Measurements from ENCODE around the gene CHAT.

DNA sequence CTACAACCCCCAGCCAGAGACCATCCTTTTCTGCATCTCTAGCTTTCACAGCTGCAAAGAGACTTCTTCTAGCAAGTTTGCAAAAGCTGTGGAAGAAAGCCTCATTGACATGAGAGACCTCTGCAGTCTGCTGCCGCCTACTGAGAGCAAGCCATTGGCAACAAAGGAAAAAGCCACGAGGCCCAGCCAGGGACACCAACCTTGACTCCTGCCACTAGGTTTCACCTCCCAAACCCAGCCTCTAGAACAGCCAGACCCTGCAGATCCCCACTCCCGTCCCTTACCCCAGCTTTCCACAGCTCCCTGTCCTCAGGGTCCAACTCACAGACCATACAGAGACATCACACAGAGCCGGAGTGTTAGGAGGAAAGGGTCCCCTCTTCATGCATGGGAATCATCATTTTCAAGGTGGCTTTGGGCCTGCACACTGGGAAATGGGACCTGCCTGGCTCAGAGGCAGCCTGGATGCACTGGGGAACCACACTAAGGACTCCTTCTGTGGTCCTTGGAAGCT, 51.1 kb downstream of the CHAT start:
- TF ChIP-seq POLR2AphosphoS5 (IDR thresholded peaks at IDR 0.05; ENCODE audit: low read depth, low read length) (no peak), SP1 (IDR thresholded peaks at IDR 0.05; ENCODE audit: low read depth) (no peak), POLR2A (IDR thresholded peaks at IDR 0.05; ENCODE audit: borderline replicate concordance, extremely low read depth, insufficient read depth, insufficient read length) (no peak), YY1 (IDR thresholded peaks at IDR 0.05; ENCODE audit: extremely low read depth, insufficient replicate concordance, low read depth, low read length) (no peak), JUND (IDR thresholded peaks at IDR 0.05) (no peak)
- TF ChIP-seq, protein P1, sequence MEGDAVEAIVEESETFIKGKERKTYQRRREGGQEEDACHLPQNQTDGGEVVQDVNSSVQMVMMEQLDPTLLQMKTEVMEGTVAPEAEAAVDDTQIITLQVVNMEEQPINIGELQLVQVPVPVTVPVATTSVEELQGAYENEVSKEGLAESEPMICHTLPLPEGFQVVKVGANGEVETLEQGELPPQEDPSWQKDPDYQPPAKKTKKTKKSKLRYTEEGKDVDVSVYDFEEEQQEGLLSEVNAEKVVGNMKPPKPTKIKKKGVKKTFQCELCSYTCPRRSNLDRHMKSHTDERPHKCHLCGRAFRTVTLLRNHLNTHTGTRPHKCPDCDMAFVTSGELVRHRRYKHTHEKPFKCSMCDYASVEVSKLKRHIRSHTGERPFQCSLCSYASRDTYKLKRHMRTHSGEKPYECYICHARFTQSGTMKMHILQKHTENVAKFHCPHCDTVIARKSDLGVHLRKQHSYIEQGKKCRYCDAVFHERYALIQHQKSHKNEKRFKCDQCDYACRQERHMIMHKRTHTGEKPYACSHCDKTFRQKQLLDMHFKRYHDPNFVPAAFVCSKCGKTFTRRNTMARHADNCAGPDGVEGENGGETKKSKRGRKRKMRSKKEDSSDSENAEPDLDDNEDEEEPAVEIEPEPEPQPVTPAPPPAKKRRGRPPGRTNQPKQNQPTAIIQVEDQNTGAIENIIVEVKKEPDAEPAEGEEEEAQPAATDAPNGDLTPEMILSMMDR (IDR thresholded peaks at IDR 0.05 in 2 of 3, conservative IDR thresholded peaks at IDR 0.05 in 1 of 3; ENCODE audit: borderline replicate concordance in 1 of 3, insufficient read depth in 1 of 3, low read depth in 2 of 3, low read length in 2 of 3) = no peak
- TF ChIP-seq, protein P2, sequence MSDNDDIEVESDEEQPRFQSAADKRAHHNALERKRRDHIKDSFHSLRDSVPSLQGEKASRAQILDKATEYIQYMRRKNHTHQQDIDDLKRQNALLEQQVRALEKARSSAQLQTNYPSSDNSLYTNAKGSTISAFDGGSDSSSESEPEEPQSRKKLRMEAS (IDR thresholded peaks at IDR 0.05) = no peak
- TF ChIP-seq, protein P3, sequence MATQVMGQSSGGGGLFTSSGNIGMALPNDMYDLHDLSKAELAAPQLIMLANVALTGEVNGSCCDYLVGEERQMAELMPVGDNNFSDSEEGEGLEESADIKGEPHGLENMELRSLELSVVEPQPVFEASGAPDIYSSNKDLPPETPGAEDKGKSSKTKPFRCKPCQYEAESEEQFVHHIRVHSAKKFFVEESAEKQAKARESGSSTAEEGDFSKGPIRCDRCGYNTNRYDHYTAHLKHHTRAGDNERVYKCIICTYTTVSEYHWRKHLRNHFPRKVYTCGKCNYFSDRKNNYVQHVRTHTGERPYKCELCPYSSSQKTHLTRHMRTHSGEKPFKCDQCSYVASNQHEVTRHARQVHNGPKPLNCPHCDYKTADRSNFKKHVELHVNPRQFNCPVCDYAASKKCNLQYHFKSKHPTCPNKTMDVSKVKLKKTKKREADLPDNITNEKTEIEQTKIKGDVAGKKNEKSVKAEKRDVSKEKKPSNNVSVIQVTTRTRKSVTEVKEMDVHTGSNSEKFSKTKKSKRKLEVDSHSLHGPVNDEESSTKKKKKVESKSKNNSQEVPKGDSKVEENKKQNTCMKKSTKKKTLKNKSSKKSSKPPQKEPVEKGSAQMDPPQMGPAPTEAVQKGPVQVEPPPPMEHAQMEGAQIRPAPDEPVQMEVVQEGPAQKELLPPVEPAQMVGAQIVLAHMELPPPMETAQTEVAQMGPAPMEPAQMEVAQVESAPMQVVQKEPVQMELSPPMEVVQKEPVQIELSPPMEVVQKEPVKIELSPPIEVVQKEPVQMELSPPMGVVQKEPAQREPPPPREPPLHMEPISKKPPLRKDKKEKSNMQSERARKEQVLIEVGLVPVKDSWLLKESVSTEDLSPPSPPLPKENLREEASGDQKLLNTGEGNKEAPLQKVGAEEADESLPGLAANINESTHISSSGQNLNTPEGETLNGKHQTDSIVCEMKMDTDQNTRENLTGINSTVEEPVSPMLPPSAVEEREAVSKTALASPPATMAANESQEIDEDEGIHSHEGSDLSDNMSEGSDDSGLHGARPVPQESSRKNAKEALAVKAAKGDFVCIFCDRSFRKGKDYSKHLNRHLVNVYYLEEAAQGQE (IDR thresholded peaks at IDR 0.05; ENCODE audit: low read depth) = no peak

Measured in HCT116 (cell line).